Measurements from ENCODE around the gene FANCM. TPM values are rescaled to one million over a fixed set of nuclear protein-coding genes. Genes with fewer than 3 reads are reported as not detected.

FANCM gene
- total RNA-seq, 1 experiment from 2014 or later: 11.9 TPM

DNA sequence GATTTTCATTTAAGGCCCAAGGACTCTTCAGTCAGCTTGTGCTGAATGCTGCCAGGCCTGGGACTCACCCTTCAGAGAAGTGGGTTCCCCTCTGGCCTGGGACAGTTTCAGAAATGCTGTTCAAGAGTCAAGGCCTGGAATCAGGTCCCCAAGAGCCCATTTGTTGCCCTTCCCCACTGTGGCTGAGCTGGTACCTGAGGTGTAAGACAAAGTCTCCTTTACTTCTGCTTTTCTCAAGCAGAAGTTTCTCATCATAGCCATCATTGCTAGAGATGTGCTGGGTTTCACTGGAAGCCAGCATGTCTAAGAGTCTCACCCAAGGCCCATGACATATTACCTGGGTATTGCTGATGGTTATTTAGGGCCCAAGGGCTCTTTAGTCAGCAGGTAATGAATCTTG, 8.9 kb downstream of the FANCM start:
- Histone ChIP-seq H4K8ac (replicated peaks; ENCODE audit: insufficient read length, low read depth, low read length) (no peak overlapping the region), H3K79me1 (ENCODE audit: insufficient read depth, low read depth, low read length, poor library complexity, severe bottlenecking) (peaks cover under 1% of the 10 kb centered on the region), H3K9ac (ENCODE audit: extremely low read depth, insufficient read length, low read length) (no peak overlapping the region), H4K91ac (ENCODE audit: insufficient read length, low read depth, low read length) (no peak overlapping the region), H3K23ac (ENCODE audit: insufficient read length, low read depth, low read length) (no peak overlapping the region), H2BK5ac (ENCODE audit: insufficient read length, low read length) (no peak overlapping the region), H3K79me2 (ENCODE audit: insufficient read depth, low read length) (no peaks in the 10 kb centered on the region; the same call in 1 of the 2 replicates), H4K5ac (ENCODE audit: insufficient read length, low read depth, low read length) (no peak overlapping the region), H2AK5ac (ENCODE audit: insufficient read length, low read length) (no peak overlapping the region), H3T11ph (ENCODE audit: low read length) (no peak overlapping the region), H3K27ac (ENCODE audit: insufficient read length, low read depth, low read length) (no peak overlapping the region), H3K18ac (ENCODE audit: insufficient read length, low read depth, low read length) (no peak overlapping the region), H4K20me1 (ENCODE audit: control insufficient read depth, insufficient read depth, insufficient read length) (no peaks in the 10 kb centered on the region), H3K4me2 (ENCODE audit: insufficient read depth, insufficient read length, low read length) (no peak overlapping the region), H2AFZ (ENCODE audit: low read length) (no peak overlapping the region), H2BK15ac (ENCODE audit: low read depth, low read length) (no peak overlapping the region), H3K14ac (ENCODE audit: insufficient read depth, low read length) (no peak overlapping the region), H3K4ac (ENCODE audit: low read depth, low read length) (no peak overlapping the region), H3K27me3 (ENCODE audit: insufficient read depth, low read length) (no peaks in the 10 kb centered on the region), H2BK20ac (ENCODE audit: low read depth, low read length, poor library complexity, severe bottlenecking) (no peak overlapping the region), H3K4me1 (ENCODE audit: insufficient read depth, low read length) (no peaks in the 10 kb centered on the region; the same call in 1 of the 2 replicates), H3K56ac (ENCODE audit: insufficient read length, low read depth, low read length) (no peak overlapping the region), H2BK120ac (ENCODE audit: low read depth, low read length, poor library complexity, severe bottlenecking) (no peak overlapping the region), H2BK12ac (ENCODE audit: insufficient read length, low read depth, low read length) (no peak overlapping the region), H3K9me3 (ENCODE audit: control insufficient read depth, low read depth, low read length) (no peaks in the 10 kb centered on the region), H3K23me2 (ENCODE audit: insufficient read length, low read depth, low read length, poor library complexity, severe bottlenecking) (no peaks in the 10 kb centered on the region)
- Mint-ChIP-seq H3K4me1 (peaks cover 2 to 5% of the 10 kb centered on the region in 2 experiments), H3K9me3 (no peaks in the 10 kb centered on the region; a peak in 1 of 5 replicates), H3K27me3 (ENCODE audit: low read depth) (no peaks in the 10 kb centered on the region), H3K4me3 (no peak overlapping the region), H3K27ac (peak overlapping the region in 2 of 3 experiments; percentile 28 to 53; a peak in 2 of 7 replicates), H3K36me3 (ENCODE audit: insufficient read depth in 1 of 3, low read depth in 3 of 3) (peaks cover 12 to 23% (median 17%) of the 10 kb centered on the region in 3 experiments)
- no peak for DNase-seq
- TF ChIP-seq, protein P1, sequence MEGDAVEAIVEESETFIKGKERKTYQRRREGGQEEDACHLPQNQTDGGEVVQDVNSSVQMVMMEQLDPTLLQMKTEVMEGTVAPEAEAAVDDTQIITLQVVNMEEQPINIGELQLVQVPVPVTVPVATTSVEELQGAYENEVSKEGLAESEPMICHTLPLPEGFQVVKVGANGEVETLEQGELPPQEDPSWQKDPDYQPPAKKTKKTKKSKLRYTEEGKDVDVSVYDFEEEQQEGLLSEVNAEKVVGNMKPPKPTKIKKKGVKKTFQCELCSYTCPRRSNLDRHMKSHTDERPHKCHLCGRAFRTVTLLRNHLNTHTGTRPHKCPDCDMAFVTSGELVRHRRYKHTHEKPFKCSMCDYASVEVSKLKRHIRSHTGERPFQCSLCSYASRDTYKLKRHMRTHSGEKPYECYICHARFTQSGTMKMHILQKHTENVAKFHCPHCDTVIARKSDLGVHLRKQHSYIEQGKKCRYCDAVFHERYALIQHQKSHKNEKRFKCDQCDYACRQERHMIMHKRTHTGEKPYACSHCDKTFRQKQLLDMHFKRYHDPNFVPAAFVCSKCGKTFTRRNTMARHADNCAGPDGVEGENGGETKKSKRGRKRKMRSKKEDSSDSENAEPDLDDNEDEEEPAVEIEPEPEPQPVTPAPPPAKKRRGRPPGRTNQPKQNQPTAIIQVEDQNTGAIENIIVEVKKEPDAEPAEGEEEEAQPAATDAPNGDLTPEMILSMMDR (conservative IDR thresholded peaks at IDR 0.05): no peak

Measured in H9 (cell line).